Measurements from ENCODE around the gene ALG9. TPM values are rescaled to one million over a fixed set of nuclear protein-coding genes. Genes with fewer than 3 reads are reported as not detected.
A peak's percentile ranks its signal among the peaks of the same experiment; 100 is the strongest.

ALG9 gene, protein sequence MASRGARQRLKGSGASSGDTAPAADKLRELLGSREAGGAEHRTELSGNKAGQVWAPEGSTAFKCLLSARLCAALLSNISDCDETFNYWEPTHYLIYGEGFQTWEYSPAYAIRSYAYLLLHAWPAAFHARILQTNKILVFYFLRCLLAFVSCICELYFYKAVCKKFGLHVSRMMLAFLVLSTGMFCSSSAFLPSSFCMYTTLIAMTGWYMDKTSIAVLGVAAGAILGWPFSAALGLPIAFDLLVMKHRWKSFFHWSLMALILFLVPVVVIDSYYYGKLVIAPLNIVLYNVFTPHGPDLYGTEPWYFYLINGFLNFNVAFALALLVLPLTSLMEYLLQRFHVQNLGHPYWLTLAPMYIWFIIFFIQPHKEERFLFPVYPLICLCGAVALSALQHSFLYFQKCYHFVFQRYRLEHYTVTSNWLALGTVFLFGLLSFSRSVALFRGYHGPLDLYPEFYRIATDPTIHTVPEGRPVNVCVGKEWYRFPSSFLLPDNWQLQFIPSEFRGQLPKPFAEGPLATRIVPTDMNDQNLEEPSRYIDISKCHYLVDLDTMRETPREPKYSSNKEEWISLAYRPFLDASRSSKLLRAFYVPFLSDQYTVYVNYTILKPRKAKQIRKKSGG
- 16.4 and 23.6 TPM in 2 replicates for total RNA-seq (2014; rRNA removed; shearing (Covaris generic); ENCODE audit: low replicate concordance)

DNA sequence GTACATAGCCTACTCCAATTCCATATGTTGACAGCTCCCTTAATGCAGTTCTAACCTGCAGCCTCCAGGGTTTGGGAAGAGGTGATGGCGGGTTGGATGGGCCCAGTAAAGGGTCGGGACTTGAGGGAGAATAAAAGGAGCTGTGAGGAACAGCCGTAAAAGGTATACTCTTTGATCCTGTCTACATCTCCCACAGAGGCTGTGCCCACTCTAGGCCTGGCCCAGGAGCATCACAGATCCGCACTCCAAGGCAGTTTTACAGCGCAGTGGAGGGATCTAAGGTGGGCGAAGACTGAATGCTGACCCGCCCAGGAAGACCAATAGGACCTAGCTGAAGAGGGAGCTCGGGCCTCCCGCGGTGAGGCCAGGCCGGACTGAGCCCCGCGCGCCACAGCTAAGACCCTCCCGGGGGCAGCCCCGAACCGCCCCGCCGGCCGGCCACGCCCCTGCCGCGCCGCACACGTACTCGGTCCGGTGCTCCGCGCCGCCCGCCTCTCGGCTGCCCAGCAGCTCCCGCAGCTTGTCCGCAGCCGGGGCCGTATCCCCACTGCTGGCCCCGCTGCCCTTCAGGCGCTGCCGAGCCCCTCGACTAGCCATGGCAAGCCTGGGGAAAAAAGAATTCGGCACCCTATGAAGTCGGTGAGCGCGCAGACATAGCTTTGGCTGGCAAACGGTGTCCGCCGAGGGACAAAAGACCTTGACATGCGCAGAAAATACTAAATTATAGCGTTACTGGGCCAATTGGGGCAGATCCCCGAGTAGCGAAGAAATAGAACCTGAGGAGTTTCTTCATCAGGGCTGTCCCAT lies at the start of gene ALG9:
Gene ALG9, minus strand, starts transcription at position 696 of the 807 bp plus-strand sequence. Its CDS starts 99 bp downstream, at position 597.
- Histone ChIP-seq H3K36me3 (peaks cover 13% of the 10 kb centered on the region), H3K27me3 (no peaks in the 10 kb centered on the region), H3K4me3 (peak within 1 kb of the TSS; percentile 97), H3K9me3 (no peaks in the 10 kb centered on the region)
- peak; percentile 86 for DNase-seq

- no peak for DNase-seq
Observed at GRCh38 chr11:111920908-111921307, 49.5 kb upstream of the ALG9 start.

GRCh38 chr11:111918390-111919256 lies 47.2 kb upstream of the ALG9 start, which contains the start of gene C11orf52:
C11orf52 (plus strand) TSS chr11:111918913; CDS start chr11:111918973, 60 bp downstream.
- Histone ChIP-seq H3K27me3 (no peaks in the 10 kb centered on the region), H3K4me3 (no peak within 1 kb of the TSS), H3K36me3 (no peaks in the 10 kb centered on the region), H3K9me3 (no peaks in the 10 kb centered on the region)
- DNase-seq, result no peak

More at GRCh38 chr11:111920908-111921307, 49.5 kb upstream of the ALG9 start:
- H3K9me3 ChIP-seq, result no peaks in the 10 kb centered on the region
- H3K27me3 ChIP-seq, result no peaks in the 10 kb centered on the region
- no peak overlapping the region for H3K4me3 ChIP-seq
- no peaks in the 10 kb centered on the region for H3K36me3 ChIP-seq

GRCh38 chr11:111917788-111918187 lies 46.4 kb upstream of the ALG9 start:
- Histone ChIP-seq H3K36me3 (no peaks in the 10 kb centered on the region), H3K27me3 (no peaks in the 10 kb centered on the region), H3K4me3 (no peak overlapping the region), H3K9me3 (no peaks in the 10 kb centered on the region)
- DNase-seq, result no peak

- Histone ChIP-seq H3K27me3 (no peaks in the 10 kb centered on the region), H3K9me3 (no peaks in the 10 kb centered on the region), H3K36me3 (no peaks in the 10 kb centered on the region), H3K4me3 (no peak overlapping the region)
- no peak for DNase-seq
Observed at GRCh38 chr11:111917312-111917711, 45.9 kb upstream of the ALG9 start.

DNA sequence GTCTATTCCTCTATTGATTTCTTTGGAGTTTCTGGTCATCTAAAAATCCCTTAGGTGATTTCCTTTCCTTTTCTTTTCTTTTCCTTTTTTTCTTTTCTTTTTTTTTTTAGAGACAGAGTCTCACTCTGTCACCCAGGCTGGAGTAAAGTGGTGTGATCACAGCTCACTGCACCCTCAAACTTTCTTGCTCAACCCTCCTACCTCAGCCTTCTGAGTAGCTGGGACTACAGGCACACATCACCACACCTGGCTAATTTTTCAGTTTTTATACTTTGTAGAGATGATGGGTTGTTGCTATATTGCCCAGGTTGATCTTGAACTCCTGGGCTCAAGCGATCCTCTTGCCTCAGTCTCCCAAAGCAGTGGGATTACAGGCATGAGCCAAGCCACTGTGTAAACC lies 45.4 kb upstream of the ALG9 start:
- no peak for DNase-seq
- no peaks in the 10 kb centered on the region for H3K27me3 ChIP-seq
- no peak overlapping the region for H3K4me3 ChIP-seq
- no peaks in the 10 kb centered on the region for H3K9me3 ChIP-seq
- no peaks in the 10 kb centered on the region for H3K36me3 ChIP-seq

DNA sequence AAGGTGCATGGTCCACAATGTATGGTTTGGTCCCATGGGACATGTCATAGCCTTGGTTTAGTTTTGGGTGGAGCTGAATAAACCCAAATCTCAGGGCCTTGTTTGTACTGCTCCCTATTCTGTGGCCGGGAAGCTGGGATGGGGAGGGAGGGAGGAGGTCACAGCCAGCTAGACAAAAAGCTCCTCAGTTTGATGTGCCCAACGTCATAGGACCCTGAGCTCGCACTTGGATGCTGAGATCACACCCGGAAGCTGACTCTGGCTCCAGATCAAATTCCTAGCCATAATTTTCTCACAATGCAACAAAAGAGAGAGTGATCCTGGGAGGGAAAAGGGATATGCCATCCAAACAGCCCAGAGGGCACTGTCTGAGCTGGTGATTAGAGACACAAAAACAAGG lies 42.6 kb upstream of the ALG9 start:
- no peak overlapping the region for H3K4me3 ChIP-seq
- H3K9me3 ChIP-seq, result no peaks in the 10 kb centered on the region
- DNase-seq, result peak; percentile 53
- H3K27me3 ChIP-seq, result no peaks in the 10 kb centered on the region
- H3K36me3 ChIP-seq, result no peaks in the 10 kb centered on the region

DNA sequence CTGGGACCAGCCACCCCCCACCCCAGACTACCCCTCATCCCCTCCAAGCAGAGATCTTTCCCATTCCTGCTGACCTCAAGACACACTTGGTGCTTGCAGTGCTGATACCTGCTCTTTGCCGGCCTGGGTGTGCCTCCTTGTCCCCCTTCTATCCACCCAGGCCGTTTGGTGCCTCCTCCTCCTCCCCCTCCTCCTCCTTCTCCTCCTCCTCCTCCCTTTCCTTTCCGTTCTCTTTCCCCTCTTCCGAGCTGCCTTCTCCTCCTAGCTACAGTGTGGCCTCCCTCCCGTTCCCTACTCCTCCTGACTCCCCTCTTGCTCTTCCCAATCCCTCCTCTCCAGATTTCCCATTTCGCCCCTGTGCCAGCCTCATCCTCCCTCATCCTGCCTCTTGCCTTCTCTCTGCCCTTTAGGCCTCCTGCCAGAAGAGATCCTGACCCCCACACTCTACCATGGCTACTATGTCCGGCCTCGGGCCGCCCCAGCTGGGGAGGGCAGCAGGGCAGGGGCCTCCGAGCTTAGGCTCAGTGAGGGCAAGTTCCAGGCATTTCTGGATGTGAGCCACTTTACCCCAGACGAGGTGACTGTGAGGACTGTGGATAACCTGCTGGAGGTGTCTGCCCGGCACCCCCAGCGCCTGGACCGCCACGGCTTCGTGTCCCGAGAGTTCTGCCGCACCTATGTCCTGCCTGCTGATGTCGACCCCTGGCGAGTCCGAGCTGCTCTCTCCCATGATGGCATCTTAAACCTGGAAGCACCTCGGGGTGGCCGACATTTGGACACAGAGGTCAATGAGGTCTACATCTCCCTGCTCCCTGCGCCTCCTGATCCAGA lies 41.9 kb upstream of the ALG9 start:
- Histone ChIP-seq H3K4me3 (peak overlapping the region; percentile 29), H3K36me3 (no peaks in the 10 kb centered on the region; the same call in 1 of the 2 replicates), H3K9me3 (no peaks in the 10 kb centered on the region), H3K27me3 (no peaks in the 10 kb centered on the region)
- peak; percentile 33 for DNase-seq

DNA sequence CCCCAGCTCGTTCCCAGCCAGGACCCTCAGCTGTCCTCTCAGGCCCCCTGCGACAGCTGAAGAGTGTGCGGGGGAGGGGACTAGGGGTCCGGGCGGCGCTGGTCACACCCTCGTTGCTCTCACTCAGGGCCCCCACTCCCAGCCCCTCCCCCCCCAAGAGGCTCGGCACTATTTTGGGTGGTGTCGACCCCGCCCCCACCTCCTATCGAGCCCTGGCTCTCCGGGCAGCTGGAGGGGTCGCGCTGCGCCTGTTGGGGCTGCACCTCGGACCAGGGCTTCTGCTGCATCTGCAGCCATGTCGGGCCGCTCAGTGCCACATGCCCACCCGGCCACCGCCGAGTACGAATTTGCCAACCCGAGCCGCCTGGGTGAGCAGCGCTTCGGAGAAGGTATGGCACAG lies 41.2 kb upstream of the ALG9 start, which contains the start of gene HSPB2:
Gene HSPB2, plus strand, starts transcription at position 200 of the 400 bp plus-strand sequence. Its CDS starts 96 bp downstream, at position 296.
- Histone ChIP-seq H3K27me3 (no peaks in the 10 kb centered on the region), H3K4me3 (peak within 1 kb of the TSS; percentile 29), H3K36me3 (no peaks in the 10 kb centered on the region; the same call in 1 of the 2 replicates), H3K9me3 (no peaks in the 10 kb centered on the region)
- peak; percentile 16 for DNase-seq

GRCh38 chr11:111911563-111912401 lies 40.4 kb upstream of the ALG9 start, which contains the start of gene CRYAB:
CRYAB (minus strand) TSS chr11:111911770; CDS start chr11:111911724, 46 bp downstream.
- peak; percentile 88 for DNase-seq
- peak within 1 kb of the TSS; percentile 24 for H3K4me3 ChIP-seq
- H3K9me3 ChIP-seq, result no peaks in the 10 kb centered on the region
- no peaks in the 10 kb centered on the region; the same call in 1 of the 2 replicates for H3K36me3 ChIP-seq
- H3K27me3 ChIP-seq, result no peaks in the 10 kb centered on the region

- H3K4me3 ChIP-seq, result no peak overlapping the region
Observed at GRCh38 chr11:111910676-111911562, 39.5 kb upstream of the ALG9 start.

DNA sequence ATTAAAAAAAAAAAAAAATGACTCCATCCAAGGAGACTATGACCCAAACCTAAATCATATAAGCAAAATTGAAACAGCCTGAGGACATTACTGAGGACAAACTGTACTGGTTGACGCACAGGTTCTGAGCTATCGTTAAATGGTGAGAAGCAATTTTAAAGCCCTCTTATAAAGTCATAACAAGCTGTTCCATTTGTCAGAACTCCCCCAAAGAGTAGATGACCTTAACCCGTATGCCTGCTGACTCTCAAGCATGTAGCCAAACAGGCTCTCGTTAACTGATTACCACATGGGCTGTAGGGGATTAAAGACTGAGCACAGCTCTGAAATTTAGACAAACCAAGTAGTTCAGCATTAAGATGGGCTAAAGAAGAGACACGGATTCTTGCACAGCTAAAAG lies 38.0 kb upstream of the ALG9 start:
- DNase-seq, result no peak
- Histone ChIP-seq H3K27me3 (no peaks in the 10 kb centered on the region), H3K4me3 (no peak overlapping the region), H3K9me3 (0 out of 2 replicates have a peak, but pooled peaks cover 3% of the 10 kb centered on the region), H3K36me3 (no peaks in the 10 kb centered on the region; the same call in 1 of the 2 replicates)

More at GRCh38 chr11:111910676-111911562, 39.5 kb upstream of the ALG9 start:
- H3K36me3 ChIP-seq, result no peaks in the 10 kb centered on the region; the same call in 1 of the 2 replicates
- no peaks in the 10 kb centered on the region for H3K27me3 ChIP-seq
- DNase-seq, result peak; percentile 39
- H3K9me3 ChIP-seq, result no peaks in the 10 kb centered on the region

- Histone ChIP-seq H3K9me3 (0 out of 2 replicates have a peak, but pooled peaks cover 3% of the 10 kb centered on the region), H3K36me3 (no peaks in the 10 kb centered on the region; the same call in 1 of the 2 replicates), H3K27me3 (no peaks in the 10 kb centered on the region), H3K4me3 (no peak overlapping the region)
- no peak for DNase-seq
Observed at GRCh38 chr11:111908639-111909305, 37.4 kb upstream of the ALG9 start.

All from MG63 (cell line).